ENCODE results near the gene RRAS2.

- no peak for TF ChIP-seq POLR2AphosphoS5 (IDR thresholded peaks at IDR 0.05; ENCODE audit: low read depth)
- TF ChIP-seq CTCF (IDR thresholded peaks at IDR 0.05; ENCODE audit: insufficient read depth, low read length): no peak
- no peak for TF ChIP-seq REST (IDR thresholded peaks at IDR 0.05; ENCODE audit: insufficient replicate concordance, low read depth)
- no peak for TF ChIP-seq GABPA (IDR thresholded peaks at IDR 0.05; ENCODE audit: low read depth)
Observed at GRCh38 chr11:14361951-14362350, 3.0 kb upstream of the RRAS2 start.

Measured in HL-60 (cell line).